Measurements from ENCODE around the gene COMMD6. TPM values are rescaled to one million over a fixed set of nuclear protein-coding genes. Genes with fewer than 3 reads are reported as not detected.

COMMD6 gene
- total RNA-seq, 2 experiments from 2014 or later, result 211 to 217 TPM

DNA sequence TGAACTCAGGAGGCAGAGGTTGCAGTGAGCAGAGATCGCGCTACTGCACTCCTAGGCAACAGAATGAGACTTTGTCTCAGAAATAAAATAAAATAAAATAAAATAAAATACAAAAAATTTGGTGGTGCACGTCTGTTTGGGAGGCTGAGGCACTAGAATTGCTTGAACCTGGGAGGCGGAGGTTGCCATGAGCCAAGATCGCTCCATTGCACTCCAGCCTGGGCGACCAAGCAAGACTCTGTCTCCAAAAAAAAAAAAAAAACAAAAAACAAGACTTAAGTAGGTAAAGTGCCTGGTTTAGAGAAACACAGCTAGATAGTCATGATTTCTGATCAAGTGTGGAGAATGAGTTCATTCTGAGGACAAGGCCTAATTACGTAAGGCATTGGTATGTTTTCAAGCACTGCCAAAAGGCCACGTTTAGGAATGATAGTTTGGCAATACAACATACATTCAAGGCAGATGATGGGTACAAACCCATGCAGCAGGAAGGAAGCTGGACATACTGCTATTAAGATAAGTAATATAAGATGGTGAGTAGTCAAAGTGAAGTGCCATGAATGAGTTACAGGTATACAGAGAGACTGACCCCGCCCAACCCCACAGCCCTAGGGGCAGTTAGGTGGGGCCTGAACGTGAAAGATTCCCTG, 7.2 kb upstream of the COMMD6 start:
- Mint-ChIP-seq H3K9me3 (no peaks in the 10 kb centered on the region), H3K27me3 (no peaks in the 10 kb centered on the region), H3K27ac (no peak overlapping the region), H3K4me1 (ENCODE audit: low read depth) (peaks cover 9% of the 10 kb centered on the region), H3K36me3 (ENCODE audit: low read depth) (peaks cover 4% of the 10 kb centered on the region), H3K4me3 (no peak overlapping the region)
- TF ChIP-seq, protein P1, sequence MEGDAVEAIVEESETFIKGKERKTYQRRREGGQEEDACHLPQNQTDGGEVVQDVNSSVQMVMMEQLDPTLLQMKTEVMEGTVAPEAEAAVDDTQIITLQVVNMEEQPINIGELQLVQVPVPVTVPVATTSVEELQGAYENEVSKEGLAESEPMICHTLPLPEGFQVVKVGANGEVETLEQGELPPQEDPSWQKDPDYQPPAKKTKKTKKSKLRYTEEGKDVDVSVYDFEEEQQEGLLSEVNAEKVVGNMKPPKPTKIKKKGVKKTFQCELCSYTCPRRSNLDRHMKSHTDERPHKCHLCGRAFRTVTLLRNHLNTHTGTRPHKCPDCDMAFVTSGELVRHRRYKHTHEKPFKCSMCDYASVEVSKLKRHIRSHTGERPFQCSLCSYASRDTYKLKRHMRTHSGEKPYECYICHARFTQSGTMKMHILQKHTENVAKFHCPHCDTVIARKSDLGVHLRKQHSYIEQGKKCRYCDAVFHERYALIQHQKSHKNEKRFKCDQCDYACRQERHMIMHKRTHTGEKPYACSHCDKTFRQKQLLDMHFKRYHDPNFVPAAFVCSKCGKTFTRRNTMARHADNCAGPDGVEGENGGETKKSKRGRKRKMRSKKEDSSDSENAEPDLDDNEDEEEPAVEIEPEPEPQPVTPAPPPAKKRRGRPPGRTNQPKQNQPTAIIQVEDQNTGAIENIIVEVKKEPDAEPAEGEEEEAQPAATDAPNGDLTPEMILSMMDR (IDR thresholded peaks at IDR 0.05), result no peak
- Histone ChIP-seq H3K27ac (ENCODE audit: low read depth in 1 of 2, low read length in 2 of 2) (no peak overlapping the region), H3K9me3 (ENCODE audit: control insufficient read depth in 1 of 2, insufficient read depth in 1 of 2, low read length in 2 of 2) (no peaks in the 10 kb centered on the region), H3K27me3 (ENCODE audit: control insufficient read depth in 1 of 2, insufficient read depth in 2 of 2, low read length in 2 of 2) (no peaks in the 10 kb centered on the region), H3K4me1 (ENCODE audit: insufficient read depth, low read length) (peaks cover 7% of the 10 kb centered on the region), H3K4me3 (ENCODE audit: low read length) (no peak overlapping the region), H3K36me3 (ENCODE audit: insufficient read depth, low read length) (no peaks in the 10 kb centered on the region)
- POLR2A ChIA-PET, result no interaction called here
- ATAC-seq (ENCODE audit: poor library complexity), result no peak
- no peak for DNase-seq
- intact Hi-C loops (cut with DNase I, micrococcal nuclease), result loop anchor here (1.0 to 10.0 kb wide), 7 partner anchors 11 to 1820 kb away; partner anchors contain the start of genes CLN5 (in 1 of the 2), FBXL3 (in 1 of the 2), KCTD12 (in 1 of the 2) and MYCBP2 (in 1 of the 2)
- CTCF ChIA-PET, result no interaction called here

DNA sequence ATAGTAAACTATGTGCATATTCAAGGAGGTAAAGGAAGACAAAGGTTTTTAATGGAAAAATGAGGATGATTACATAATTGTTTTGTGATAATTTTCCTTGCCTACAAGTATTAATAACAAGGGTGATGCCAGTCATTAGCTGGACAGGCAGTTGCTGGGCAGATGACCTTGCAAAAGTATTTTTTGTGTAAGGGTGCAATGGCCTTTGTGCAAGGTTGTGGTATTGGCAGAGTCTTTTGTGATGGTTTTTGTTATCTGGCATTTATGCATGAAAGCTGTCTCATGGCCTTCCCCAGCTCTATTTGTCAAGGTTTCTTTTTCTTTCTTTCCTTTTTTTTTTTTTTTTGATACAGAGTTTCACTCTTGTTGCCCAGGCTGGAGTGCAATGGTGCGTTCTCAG, 4.3 kb upstream of the COMMD6 start:
- no peak overlapping the region for H3K4me3 ChIP-seq (ENCODE audit: low read length)
- CTCF ChIA-PET, result interaction anchor here (0.6 kb wide), 1 partner anchor 9 kb away, joined by 3 read pairs; no protein-coding TSS in a partner anchor

DNA sequence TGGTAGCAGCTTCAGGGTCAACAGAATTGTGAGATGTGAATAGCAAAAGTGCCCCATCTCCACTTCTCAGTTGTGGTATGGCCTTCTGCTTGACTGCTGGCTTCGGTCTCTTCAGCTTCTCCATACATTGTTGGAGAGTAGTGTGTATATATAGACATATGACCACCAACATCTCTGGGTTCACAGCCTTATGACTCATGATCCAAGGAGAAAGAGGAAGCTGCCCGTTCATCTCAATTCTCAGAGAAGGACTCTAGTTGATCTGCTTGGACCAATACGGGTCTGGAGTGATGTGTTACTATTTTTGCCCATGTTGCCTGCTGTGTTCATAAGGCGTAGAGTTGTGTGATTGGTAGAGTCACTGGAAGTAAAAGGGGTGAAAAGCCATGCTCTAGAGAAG, 3.6 kb upstream of the COMMD6 start:
- Mint-ChIP-seq H3K27me3 (no peaks in the 10 kb centered on the region), H3K4me3 (no peak overlapping the region), H3K9me3 (no peaks in the 10 kb centered on the region), H3K27ac (no peak overlapping the region), H3K36me3 (ENCODE audit: low read depth) (peaks cover 9% of the 10 kb centered on the region), H3K4me1 (ENCODE audit: low read depth) (peaks cover 23% of the 10 kb centered on the region)
- DNase-seq (peak in 3 of 14 experiments; percentile 17 to 49 (median 41)), ATAC-seq (ENCODE audit: poor library complexity) (no peak)
- no peaks in the 10 kb centered on the region for H3K36me3 ChIP-seq (ENCODE audit: insufficient read depth, low read length)
- no peaks in the 10 kb centered on the region for H3K27me3 ChIP-seq (ENCODE audit: control insufficient read depth in 1 of 2, insufficient read depth in 2 of 2, low read length in 2 of 2)
- TF ChIP-seq, protein P1 (IDR thresholded peaks at IDR 0.05), result no peak
- intact Hi-C loops (cut with DNase I, micrococcal nuclease), result loop anchor here (10.0 kb wide), 5 partner anchors 1344 to 1816 kb away; partner anchors contain the start of genes CLN5 (in 1 of the 2), FBXL3 (in 1 of the 2), KCTD12 (in 1 of the 2) and MYCBP2 (in 1 of the 2)
- no peak overlapping the region for H3K27ac ChIP-seq (ENCODE audit: low read depth in 1 of 2, low read length in 2 of 2)
- peaks cover 12% of the 10 kb centered on the region for H3K4me1 ChIP-seq (ENCODE audit: insufficient read depth, low read length)
- H3K4me3 ChIP-seq (ENCODE audit: low read length), result no peak overlapping the region
- no peaks in the 10 kb centered on the region for H3K9me3 ChIP-seq (ENCODE audit: control insufficient read depth in 1 of 2, insufficient read depth in 1 of 2, low read length in 2 of 2)
- POLR2A ChIA-PET, result interaction anchor here (1.5 kb wide), 1 partner anchor 9 kb away, joined by 5 read pairs; the partner anchor contains the start of gene UCHL3
- CTCF ChIA-PET, result no interaction called here

More for the DNA sequence above, 4.3 kb upstream of the COMMD6 start:
- no peaks in the 10 kb centered on the region for H3K27me3 Mint-ChIP-seq
- H3K9me3 Mint-ChIP-seq, result no peaks in the 10 kb centered on the region
- H3K4me1 Mint-ChIP-seq (ENCODE audit: low read depth), result peaks cover 16% of the 10 kb centered on the region
- no peak overlapping the region for H3K27ac Mint-ChIP-seq
- no peaks in the 10 kb centered on the region for H3K27me3 ChIP-seq (ENCODE audit: control insufficient read depth in 1 of 2, insufficient read depth in 2 of 2, low read length in 2 of 2)
- no peak overlapping the region for H3K4me3 Mint-ChIP-seq
- DNase-seq, result no peak
- no peak for ATAC-seq (ENCODE audit: poor library complexity)
- TF ChIP-seq, protein P1 (IDR thresholded peaks at IDR 0.05), result no peak
- H3K36me3 ChIP-seq (ENCODE audit: insufficient read depth, low read length), result no peaks in the 10 kb centered on the region
- H3K36me3 Mint-ChIP-seq (ENCODE audit: low read depth), result peaks cover 9% of the 10 kb centered on the region
- no peaks in the 10 kb centered on the region for H3K9me3 ChIP-seq (ENCODE audit: control insufficient read depth in 1 of 2, insufficient read depth in 1 of 2, low read length in 2 of 2)
- no peak overlapping the region for H3K27ac ChIP-seq (ENCODE audit: low read depth in 1 of 2, low read length in 2 of 2)
- intact Hi-C loops (cut with DNase I, micrococcal nuclease), result loop anchor here (1.0 to 10.0 kb wide), 6 partner anchors 9 to 1817 kb away; partner anchors contain the start of genes CLN5 (in 1 of the 2), FBXL3 (in 1 of the 2), KCTD12 (in 1 of the 2) and MYCBP2 (in 1 of the 2)
- POLR2A ChIA-PET, result interaction anchor here (1.5 kb wide), 1 partner anchor 8 kb away, joined by 5 read pairs; the partner anchor contains the start of gene UCHL3
- peaks cover 6% of the 10 kb centered on the region for H3K4me1 ChIP-seq (ENCODE audit: insufficient read depth, low read length)

All from CD4-positive, alpha-beta T cell (primary cell).